Endodermal cell (in vitro differentiated cells): ENCODE data around the gene TMEM151A. TPM values are rescaled to one million over a fixed set of nuclear protein-coding genes. Genes with fewer than 3 reads are reported as not detected.

Experiments used
- DNase-seq: peaks from one replicate; pipeline ENCODE4 v3.0.0-alpha.2; 2017
- H3K27ac ChIP-seq: 2 replicates; pipeline ENCODE4 v1.5.1; 2013; ENCODE audit warnings: mild to moderate bottlenecking, low read depth, low read length, moderate library complexity
- H3K27me3 ChIP-seq: 2 replicates; pipeline ENCODE4 v1.6.1; 2013; ENCODE audit warnings: mild to moderate bottlenecking, low read length, moderate library complexity; ENCODE audit not compliant: insufficient read depth, control insufficient read depth, poor library complexity, severe bottlenecking
- H3K36me3 ChIP-seq: 2 replicates; pipeline ENCODE4 v1.7.0; 2013; ENCODE audit warnings: mild to moderate bottlenecking, low read length, moderate library complexity; ENCODE audit not compliant: control insufficient read depth, insufficient read depth
- H3K4me1 ChIP-seq: one replicate; pipeline ENCODE4 v1.7.0; 2013; ENCODE audit warnings: low read length; ENCODE audit not compliant: control insufficient read depth, insufficient read depth
- H3K4me3 ChIP-seq: 2 replicates; pipeline ENCODE4 v1.5.1; 2013; ENCODE audit warnings: mild to moderate bottlenecking, low read length, moderate library complexity
- H3K9ac ChIP-seq: 2 replicates; pipeline ENCODE4 v1.6.1; 2013; ENCODE audit warnings: mild to moderate bottlenecking, low read length, moderate library complexity; ENCODE audit not compliant: poor library complexity, severe bottlenecking; ENCODE audit errors: extremely low read depth
- H3K9me3 ChIP-seq: 2 replicates; pipeline ENCODE4 v1.6.1; 2013; ENCODE audit warnings: mild to moderate bottlenecking, low read length, moderate library complexity; ENCODE audit not compliant: control insufficient read depth
- H3K27ac Mint-ChIP-seq: 2 replicates; pipeline ENCODE4 v1.8.0; 2020; ENCODE audit warnings: mixed read lengths
- H3K27me3 Mint-ChIP-seq: 2 replicates; pipeline ENCODE4 v1.8.0; 2021; ENCODE audit warnings: mild to moderate bottlenecking, mixed read lengths; ENCODE audit not compliant: insufficient read depth
- H3K36me3 Mint-ChIP-seq: 2 replicates; pipeline ENCODE4 v1.8.0; 2020; ENCODE audit warnings: low read depth, mixed read lengths
- H3K4me1 Mint-ChIP-seq: 2 replicates; pipeline ENCODE4 v1.8.0; 2020; ENCODE audit warnings: mixed read lengths
- H3K4me3 Mint-ChIP-seq: 2 replicates; pipeline ENCODE4 v1.8.0; 2020; ENCODE audit warnings: mild to moderate bottlenecking, moderate library complexity, mixed read lengths
- H3K9me3 Mint-ChIP-seq: 2 replicates; pipeline ENCODE4 v1.8.0; 2020; ENCODE audit warnings: mild to moderate bottlenecking, mixed read lengths
- CTCF ChIP-seq: fragments of 200-600 bp; sonication (generic); conservative IDR thresholded peaks from 2 replicates; pipeline ENCODE4 v1.5.0; 2021; ENCODE audit warnings: antibody characterized with exemption, mild to moderate bottlenecking
- WGBS, 2 experiments: methylation state at CpG; one replicate each; pipeline versions ENCODE4 v1.1.5 to v1.1.7; 2013; ENCODE audit warnings: missing lambda C conversion rate in 2 of 2, mixed read lengths in 1 of 2; ENCODE audit not compliant: insufficient coverage in 1 of 2, insufficient read length in 1 of 2; 5-methylcytosine and 5-hydroxymethylcytosine counted together
- total RNA-seq, 2 donors: library from RNA; stranded (reverse); fragmentation: NEBNext Ultra II Directional in 1 of 2; extraction: Animal tissue kit (Norgen Biotek cat#: 25700) in 1 of 2; gene quantifications; 2 replicates in 1 of 2; 3 replicates in 1 of 2; pipeline ENCODE4 v1.2.1, GENCODE V29; 2021

Gene TMEM151A
- total RNA-seq, 2 donors from 2014 or later, result 0.20 TPM; not detected in 1

DNA sequence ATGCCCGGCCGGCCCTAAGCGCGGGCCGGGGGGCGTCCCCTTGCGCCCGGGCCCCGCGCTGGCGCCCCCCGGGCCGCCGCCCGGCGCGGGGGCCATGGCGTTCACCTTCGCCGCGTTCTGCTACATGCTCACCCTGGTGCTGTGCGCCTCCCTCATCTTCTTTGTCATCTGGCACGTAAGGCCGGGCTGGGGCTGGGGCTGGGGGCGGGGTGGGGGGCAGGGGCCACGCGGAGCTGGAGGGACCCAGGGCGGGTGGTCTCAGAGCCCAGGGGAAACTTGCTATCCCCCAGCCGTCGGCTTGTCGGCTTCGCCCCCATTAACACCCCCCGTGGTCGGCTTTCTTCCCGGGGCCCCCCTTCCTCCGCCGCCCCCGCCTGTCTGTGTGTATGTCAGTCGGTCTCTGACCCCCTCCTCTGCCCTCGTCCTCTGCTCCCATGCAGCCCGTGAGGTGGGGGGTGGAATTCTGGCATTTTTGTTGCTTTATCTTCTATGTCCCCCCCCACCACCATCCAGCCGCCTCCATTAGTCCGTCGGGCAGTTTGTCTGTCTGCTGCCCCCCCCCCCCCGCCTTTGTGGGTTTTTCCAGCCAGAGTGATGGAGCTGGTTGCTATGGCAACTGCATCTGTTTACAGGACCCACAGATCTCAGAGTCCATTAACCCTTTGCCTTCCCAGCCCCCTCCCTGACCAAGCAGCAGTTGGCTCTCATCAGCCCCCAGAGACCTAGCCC lies 13.2 kb upstream of the TMEM151A start:
- Histone ChIP-seq H3K4me1 (peaks cover 3% of the 10 kb centered on the region), H3K27ac (peak overlapping the region; percentile 78), H3K9ac (no peak overlapping the region), H3K27me3 (peaks cover 14% of the 10 kb centered on the region), H3K36me3 (peaks cover 13% of the 10 kb centered on the region), H3K9me3 (no peaks in the 10 kb centered on the region), H3K4me3 (no peak overlapping the region)
- Mint-ChIP-seq H3K9me3 (no peaks in the 10 kb centered on the region), H3K4me1 (no peaks in the 10 kb centered on the region), H3K27me3 (peaks cover 30% of the 10 kb centered on the region), H3K36me3 (peaks cover 14% of the 10 kb centered on the region), H3K27ac (no peak overlapping the region), H3K4me3 (peak overlapping the region; percentile 43)
- no peak for DNase-seq
- 0 to 3% methylated on average over 9 to 36 of the region's 45 CpGs for WGBS, 2 experiments
- TF ChIP-seq CTCF, result no peak

DNA sequence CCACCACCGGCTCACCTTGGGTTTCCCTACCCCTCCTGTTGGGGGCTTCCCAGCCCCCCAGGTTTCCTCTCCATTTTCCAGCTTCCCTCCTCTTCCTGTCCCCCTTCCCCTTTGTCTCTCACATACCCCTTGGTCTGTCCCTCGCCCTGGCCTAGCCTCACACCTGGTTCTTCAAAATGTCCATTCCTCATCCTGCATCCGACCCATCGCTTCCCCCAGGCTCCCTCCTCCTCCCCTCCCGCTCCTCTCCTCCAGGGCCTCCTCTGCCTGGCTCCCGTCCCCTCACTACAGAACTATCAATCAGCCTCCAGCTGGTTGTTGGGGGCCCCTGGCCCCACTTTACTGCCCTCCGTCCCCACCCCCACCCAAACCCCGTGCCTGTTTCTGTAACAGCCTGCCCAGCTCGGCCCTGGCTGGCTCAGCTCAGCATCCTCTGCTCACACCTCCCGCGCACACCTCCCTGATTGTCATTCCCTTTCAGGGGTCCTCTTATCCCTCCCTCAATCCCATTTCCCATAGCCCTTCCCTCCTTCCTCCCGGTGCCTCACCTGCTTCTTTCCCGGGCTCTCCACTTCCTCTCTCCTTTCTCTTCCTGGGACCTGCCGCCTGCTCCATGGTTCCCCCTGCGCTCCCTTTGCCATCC lies 12.5 kb upstream of the TMEM151A start:
- Histone ChIP-seq H3K27ac (peak overlapping the region; percentile 78), H3K9me3 (no peaks in the 10 kb centered on the region), H3K9ac (no peak overlapping the region), H3K4me1 (peaks cover 3% of the 10 kb centered on the region), H3K4me3 (no peak overlapping the region), H3K36me3 (peaks cover 9% of the 10 kb centered on the region), H3K27me3 (peaks cover 14% of the 10 kb centered on the region)
- 54 to 56% methylated on average over 10 to 15 of the region's 15 CpGs for WGBS, 2 experiments
- DNase-seq, result peak; percentile 64
- no peaks in the 10 kb centered on the region for H3K4me1 Mint-ChIP-seq
- no peak overlapping the region for H3K27ac Mint-ChIP-seq
- H3K27me3 Mint-ChIP-seq, result peaks cover 30% of the 10 kb centered on the region
- H3K36me3 Mint-ChIP-seq, result peaks cover 10% of the 10 kb centered on the region
- H3K9me3 Mint-ChIP-seq, result no peaks in the 10 kb centered on the region
- no peak for TF ChIP-seq CTCF
- H3K4me3 Mint-ChIP-seq, result peak overlapping the region; percentile 43

DNA sequence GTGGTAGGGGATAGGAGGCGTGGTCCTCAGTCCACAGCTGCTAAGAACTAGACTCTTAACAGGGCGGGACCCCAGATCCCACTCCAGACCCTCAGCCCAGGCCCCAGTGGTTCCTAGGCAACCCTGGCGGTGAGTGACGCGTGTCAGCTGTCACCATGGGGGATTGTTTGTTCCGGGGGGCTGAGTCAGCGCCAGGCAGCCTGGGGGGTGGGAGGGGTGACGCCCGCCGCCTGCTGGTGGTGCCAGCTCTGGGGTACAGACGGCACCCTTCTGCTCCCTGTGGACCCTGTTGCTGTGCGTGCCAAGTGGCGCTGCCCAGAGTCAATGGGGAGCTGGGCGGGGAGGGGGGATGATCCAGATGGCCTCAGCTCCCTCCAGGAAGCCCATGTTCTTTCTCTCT lies 11.3 kb upstream of the TMEM151A start:
- H3K9ac ChIP-seq, result no peak overlapping the region
- H3K4me3 ChIP-seq, result no peak overlapping the region
- Mint-ChIP-seq H3K27ac (no peak overlapping the region), H3K9me3 (no peaks in the 10 kb centered on the region), H3K36me3 (peaks cover 9% of the 10 kb centered on the region), H3K4me3 (no peak overlapping the region), H3K27me3 (peaks cover 30% of the 10 kb centered on the region), H3K4me1 (no peaks in the 10 kb centered on the region)
- no peak for TF ChIP-seq CTCF
- DNase-seq, result no peak
- peaks cover 14% of the 10 kb centered on the region for H3K27me3 ChIP-seq
- no peaks in the 10 kb centered on the region for H3K9me3 ChIP-seq
- peaks cover 3% of the 10 kb centered on the region for H3K4me1 ChIP-seq
- peak overlapping the region; percentile 68 for H3K27ac ChIP-seq
- peaks cover 13% of the 10 kb centered on the region for H3K36me3 ChIP-seq
- WGBS, 2 experiments, result 66 to 76% methylated on average over 5 to 14 of the region's 14 CpGs
